HL-60 (cell line): ENCODE measurements around the gene ATP13A3.

Source experiments
- POLR2AphosphoS5 ChIP-seq: IDR thresholded peaks from 2 replicates; pipeline ENCODE4 v1.6.1; 2012; ENCODE audit warnings: low read depth
- REST ChIP-seq: IDR thresholded peaks from 2 replicates; pipeline ENCODE4 v1.6.1; 2012; ENCODE audit warnings: low read depth; ENCODE audit not compliant: insufficient replicate concordance
- TF ChIP-seq, protein P1 (sequence below): IDR thresholded peaks from one replicate; pipeline ENCODE4 v1.5.1; 2011; ENCODE audit warnings: low read length, control low read depth, inconsistent platforms; ENCODE audit not compliant: insufficient read depth

GRCh38 chr3:194465246-194465645 lies 21.6 kb downstream of the ATP13A3 start:
- TF ChIP-seq, protein P1, sequence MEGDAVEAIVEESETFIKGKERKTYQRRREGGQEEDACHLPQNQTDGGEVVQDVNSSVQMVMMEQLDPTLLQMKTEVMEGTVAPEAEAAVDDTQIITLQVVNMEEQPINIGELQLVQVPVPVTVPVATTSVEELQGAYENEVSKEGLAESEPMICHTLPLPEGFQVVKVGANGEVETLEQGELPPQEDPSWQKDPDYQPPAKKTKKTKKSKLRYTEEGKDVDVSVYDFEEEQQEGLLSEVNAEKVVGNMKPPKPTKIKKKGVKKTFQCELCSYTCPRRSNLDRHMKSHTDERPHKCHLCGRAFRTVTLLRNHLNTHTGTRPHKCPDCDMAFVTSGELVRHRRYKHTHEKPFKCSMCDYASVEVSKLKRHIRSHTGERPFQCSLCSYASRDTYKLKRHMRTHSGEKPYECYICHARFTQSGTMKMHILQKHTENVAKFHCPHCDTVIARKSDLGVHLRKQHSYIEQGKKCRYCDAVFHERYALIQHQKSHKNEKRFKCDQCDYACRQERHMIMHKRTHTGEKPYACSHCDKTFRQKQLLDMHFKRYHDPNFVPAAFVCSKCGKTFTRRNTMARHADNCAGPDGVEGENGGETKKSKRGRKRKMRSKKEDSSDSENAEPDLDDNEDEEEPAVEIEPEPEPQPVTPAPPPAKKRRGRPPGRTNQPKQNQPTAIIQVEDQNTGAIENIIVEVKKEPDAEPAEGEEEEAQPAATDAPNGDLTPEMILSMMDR, result no peak
- no peak for TF ChIP-seq POLR2AphosphoS5
- TF ChIP-seq REST, result no peak
